Progenitor cell of endocrine pancreas (in vitro differentiated cells): ENCODE measurements around the gene PHF21A. TPM values are rescaled to one million over a fixed set of nuclear protein-coding genes. Genes with fewer than 3 reads are reported as not detected.

Experiments
- DNase-seq: peaks from one replicate; pipeline ENCODE4 v3.0.0; 2021; ENCODE audit warnings: low spot score; ENCODE audit not compliant: unreplicated experiment
- H3K27ac Mint-ChIP-seq: 2 replicates; pipeline ENCODE4 v1.8.0; 2021; ENCODE audit warnings: mild to moderate bottlenecking, moderate library complexity, mixed read lengths
- H3K27me3 Mint-ChIP-seq: 2 replicates; pipeline ENCODE4 v1.8.0; 2021; ENCODE audit warnings: mixed read lengths
- H3K36me3 Mint-ChIP-seq: 2 replicates; pipeline ENCODE4 v1.8.0; 2022; ENCODE audit warnings: mixed read lengths; ENCODE audit not compliant: insufficient read depth
- H3K4me1 Mint-ChIP-seq: 2 replicates; pipeline ENCODE4 v1.8.0; 2021; ENCODE audit warnings: low read depth, mixed read lengths
- H3K4me3 Mint-ChIP-seq: 2 replicates; pipeline ENCODE4 v1.8.0; 2021; ENCODE audit warnings: low read depth, mild to moderate bottlenecking, moderate library complexity, mixed read lengths
- H3K9me3 Mint-ChIP-seq: 2 replicates; pipeline ENCODE4 v1.8.0; 2021; ENCODE audit warnings: low read depth, mixed read lengths
- CTCF ChIP-seq: fragments of 200-600 bp; sonication (generic); IDR thresholded peaks from one replicate; pipeline ENCODE4 v1.5.0; 2021; ENCODE audit warnings: antibody characterized with exemption, mild to moderate bottlenecking; ENCODE audit not compliant: unreplicated experiment
- total RNA-seq: library from RNA; stranded (reverse); gene quantifications from 2 replicates; pipeline ENCODE4 v1.2.1, GENCODE V29; 2021

The PHF21A gene
- total RNA-seq, 1 donor from 2014 or later: 70.1 TPM

GRCh38 chr11:45931739-45932138, 189.5 kb downstream of the PHF21A start:
- no peak overlapping the region for H3K4me3 Mint-ChIP-seq
- no peaks in the 10 kb centered on the region for H3K9me3 Mint-ChIP-seq
- DNase-seq: no peak
- peaks cover 12% of the 10 kb centered on the region for H3K36me3 Mint-ChIP-seq
- no peaks in the 10 kb centered on the region for H3K27me3 Mint-ChIP-seq
- H3K27ac Mint-ChIP-seq: peak overlapping the region; percentile 49
- TF ChIP-seq CTCF: no peak
- peaks cover 21% of the 10 kb centered on the region for H3K4me1 Mint-ChIP-seq

- Mint-ChIP-seq H3K4me1 (peaks cover 21% of the 10 kb centered on the region), H3K27ac (peak overlapping the region; percentile 49), H3K4me3 (no peak overlapping the region), H3K27me3 (no peaks in the 10 kb centered on the region), H3K36me3 (peaks cover 12% of the 10 kb centered on the region), H3K9me3 (no peaks in the 10 kb centered on the region)
- TF ChIP-seq CTCF: no peak
- no peak for DNase-seq
Measured at GRCh38 chr11:45930951-45931570, 190.2 kb downstream of the PHF21A start.

- H3K27ac Mint-ChIP-seq: peak overlapping the region; percentile 69
- H3K9me3 Mint-ChIP-seq: no peaks in the 10 kb centered on the region
- H3K4me1 Mint-ChIP-seq: peaks cover 20% of the 10 kb centered on the region
- H3K27me3 Mint-ChIP-seq: no peaks in the 10 kb centered on the region
- peaks cover 12% of the 10 kb centered on the region for H3K36me3 Mint-ChIP-seq
- no peak for TF ChIP-seq CTCF
- DNase-seq: no peak
- H3K4me3 Mint-ChIP-seq: no peak overlapping the region
Measured at GRCh38 chr11:45930031-45930794, 191.0 kb downstream of the PHF21A start.

GRCh38 chr11:45929486-45930030, 191.7 kb downstream of the PHF21A start:
- H3K27ac Mint-ChIP-seq: no peak overlapping the region
- DNase-seq: no peak
- peaks cover 12% of the 10 kb centered on the region for H3K36me3 Mint-ChIP-seq
- peaks cover 13% of the 10 kb centered on the region for H3K4me1 Mint-ChIP-seq
- H3K4me3 Mint-ChIP-seq: no peak overlapping the region
- TF ChIP-seq CTCF: no peak
- H3K27me3 Mint-ChIP-seq: no peaks in the 10 kb centered on the region
- no peaks in the 10 kb centered on the region for H3K9me3 Mint-ChIP-seq

- Mint-ChIP-seq H3K9me3 (no peaks in the 10 kb centered on the region), H3K4me1 (peaks cover 7% of the 10 kb centered on the region), H3K27me3 (peaks cover 5% of the 10 kb centered on the region), H3K4me3 (no peak overlapping the region), H3K36me3 (peaks cover 12% of the 10 kb centered on the region), H3K27ac (peak overlapping the region; percentile 80)
- TF ChIP-seq CTCF: no peak
- DNase-seq: no peak
Measured at GRCh38 chr11:45928535-45929215, 192.6 kb downstream of the PHF21A start.
